ENCODE measurements around the gene FASTK.

- no peak for TF ChIP-seq CTCF (IDR thresholded peaks at IDR 0.05 in 8 of 11, conservative IDR thresholded peaks at IDR 0.05 in 3 of 11)
- no peak for TF ChIP-seq POLR2A (IDR thresholded peaks at IDR 0.05)
- peak in 1 of 3 donors; percentile 32 for TF ChIP-seq POLR2AphosphoS5 (IDR thresholded peaks at IDR 0.05)
Observed at GRCh38 chr7:151123158-151123821, 42.7 kb upstream of the FASTK start.
